Erythroblast (primary cell): ENCODE data around the gene ELAC2.

Experiments used
- DNase-seq, 2 experiments: peaks; one replicate each; lab custom pipeline; 2025; lab: John Stamatoyannopoulos, UW
- GATA1 ChIP-seq: IDR thresholded peaks from 2 replicates; pipeline ENCODE4 v1.6.1; 2011; ENCODE audit warnings: low read depth, mild to moderate bottlenecking, control low read depth, low read length, moderate library complexity
- POLR2A ChIP-seq: IDR thresholded peaks from 2 replicates; pipeline ENCODE4 v1.6.1; 2011; ENCODE audit warnings: mild to moderate bottlenecking, low read length

The ELAC2 gene

GRCh38 chr17:12964840-12965239 is 53.0 kb downstream of the ELAC2 start:
- no peak for DNase-seq
- TF ChIP-seq POLR2A (no peak), GATA1 (no peak)

DNA sequence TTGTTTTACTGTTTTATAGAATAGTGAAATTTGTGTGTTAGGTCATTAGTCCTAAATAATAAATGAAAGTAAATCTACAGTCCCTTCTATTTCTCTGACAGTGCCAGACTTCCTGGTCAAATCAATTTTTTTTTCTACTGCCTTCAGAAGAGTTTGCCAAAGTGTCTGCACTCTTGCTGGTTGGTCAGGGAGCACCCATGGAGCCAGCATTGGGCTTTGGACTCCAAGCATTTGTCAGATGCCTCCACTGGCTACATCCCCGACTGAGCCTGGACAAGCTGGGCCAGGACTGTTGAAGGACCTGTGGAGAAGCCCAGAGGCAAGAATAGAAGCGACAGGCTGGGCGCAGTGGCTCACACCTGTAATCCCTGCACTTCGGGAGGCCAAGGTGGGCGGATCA is 53.7 kb downstream of the ELAC2 start:
- TF ChIP-seq GATA1 = no peak
- no peak for TF ChIP-seq POLR2A
- no peak for DNase-seq

DNA sequence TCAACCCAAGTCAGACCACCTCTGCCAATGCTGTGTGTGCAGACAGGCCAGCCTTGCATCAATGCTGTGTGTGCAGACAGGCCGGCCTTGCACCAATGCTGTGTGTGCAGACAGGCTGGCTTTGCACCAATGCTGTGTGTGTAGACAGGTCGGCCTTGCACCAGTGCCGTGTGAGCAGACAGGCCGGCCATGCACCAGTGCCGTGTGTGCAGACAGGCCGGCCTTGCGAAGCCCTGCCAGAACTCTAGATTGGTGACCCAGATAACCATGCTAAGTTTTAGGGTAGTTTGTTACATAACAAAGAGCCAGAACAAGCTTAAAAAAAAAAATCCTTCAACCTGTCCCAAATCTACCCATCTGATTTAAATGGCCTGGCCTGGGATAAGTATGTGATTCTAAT is 54.3 kb downstream of the ELAC2 start:
- no peak for DNase-seq
- TF ChIP-seq POLR2A (no peak), GATA1 (no peak)

DNA sequence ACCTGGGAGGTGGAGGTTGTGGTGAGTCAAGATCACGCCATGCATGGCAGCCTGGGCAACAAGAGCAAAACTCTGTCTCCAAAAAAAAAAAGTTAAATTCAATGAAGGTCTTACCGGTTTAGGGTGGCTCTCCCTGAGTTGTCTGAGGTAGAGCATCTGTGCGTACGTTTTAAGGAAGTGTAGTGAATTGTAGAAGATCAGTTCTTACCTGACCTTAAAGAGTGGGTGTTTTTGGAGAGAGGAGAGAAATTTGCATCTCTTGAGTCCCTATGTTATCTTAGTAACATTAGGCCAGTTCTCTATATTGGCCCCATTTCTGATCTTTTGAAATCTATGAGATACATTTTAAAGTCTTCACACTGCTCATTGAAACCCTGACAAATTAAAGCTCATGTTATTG is 56.2 kb downstream of the ELAC2 start:
- TF ChIP-seq POLR2A = no peak
- no peak for TF ChIP-seq GATA1
- no peak for DNase-seq

DNA sequence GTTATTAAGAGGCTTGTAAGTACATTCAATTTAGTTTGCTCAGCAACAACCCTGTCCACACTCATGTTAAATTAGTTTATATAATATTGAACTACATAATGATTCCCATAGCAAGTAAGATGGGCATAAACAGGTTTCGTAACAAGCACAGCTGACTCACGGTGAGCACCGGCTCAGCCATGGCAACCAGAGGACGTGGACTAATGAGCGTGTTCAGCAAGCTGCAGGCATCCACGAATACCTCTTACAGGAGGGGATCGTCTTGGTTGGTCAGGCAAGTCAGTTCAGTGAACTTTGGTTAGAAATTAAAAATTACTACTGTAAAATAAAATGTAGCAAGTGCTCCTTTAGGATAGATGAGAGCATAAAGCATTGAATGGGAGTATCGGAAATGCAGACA is 58.4 kb downstream of the ELAC2 start:
- DNase-seq = no peak
- TF ChIP-seq POLR2A (no peak), GATA1 (no peak)

- DNase-seq = no peak
- no peak for TF ChIP-seq POLR2A
- no peak for TF ChIP-seq GATA1
These were observed 59.0 kb downstream of the ELAC2 start for GRCh38 chr17:12958786-12959185.

- no peak for DNase-seq
- no peak for TF ChIP-seq POLR2A
- TF ChIP-seq GATA1 = no peak
These were observed 62.3 kb downstream of the ELAC2 start for GRCh38 chr17:12955521-12955920.

DNA sequence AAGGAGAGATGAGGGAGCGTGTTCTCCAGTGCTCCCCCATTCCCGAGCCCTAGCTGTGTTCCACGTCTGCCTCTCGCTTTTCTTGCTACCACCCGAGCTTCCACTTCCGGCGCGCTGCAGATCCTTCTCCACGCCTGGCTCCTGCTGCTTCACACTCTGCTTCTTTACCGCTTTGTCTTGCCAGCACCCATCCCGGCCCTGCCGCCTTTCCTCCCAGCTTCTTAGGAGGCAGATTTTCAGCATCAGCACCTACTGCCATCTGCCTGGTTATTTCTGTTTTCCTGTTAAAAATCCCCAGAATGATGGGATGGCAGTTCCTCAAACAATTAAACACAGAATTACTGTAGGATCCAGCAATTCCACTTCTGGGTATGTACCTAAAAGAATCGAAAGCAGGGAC is 64.7 kb downstream of the ELAC2 start:
- DNase-seq = no peak
- TF ChIP-seq POLR2A (no peak), GATA1 (no peak)

- no peak for DNase-seq
These were observed 65.8 kb downstream of the ELAC2 start for GRCh38 chr17:12952012-12952411.

GRCh38 chr17:12947047-12947446 is 70.8 kb downstream of the ELAC2 start:
- no peak for DNase-seq
- TF ChIP-seq POLR2A (no peak), GATA1 (no peak)

More at GRCh38 chr17:12952012-12952411, 65.8 kb downstream of the ELAC2 start:
- no peak for TF ChIP-seq GATA1
- no peak for TF ChIP-seq POLR2A
